ENCODE data around the gene MYOD1.

The MYOD1 gene

DNA sequence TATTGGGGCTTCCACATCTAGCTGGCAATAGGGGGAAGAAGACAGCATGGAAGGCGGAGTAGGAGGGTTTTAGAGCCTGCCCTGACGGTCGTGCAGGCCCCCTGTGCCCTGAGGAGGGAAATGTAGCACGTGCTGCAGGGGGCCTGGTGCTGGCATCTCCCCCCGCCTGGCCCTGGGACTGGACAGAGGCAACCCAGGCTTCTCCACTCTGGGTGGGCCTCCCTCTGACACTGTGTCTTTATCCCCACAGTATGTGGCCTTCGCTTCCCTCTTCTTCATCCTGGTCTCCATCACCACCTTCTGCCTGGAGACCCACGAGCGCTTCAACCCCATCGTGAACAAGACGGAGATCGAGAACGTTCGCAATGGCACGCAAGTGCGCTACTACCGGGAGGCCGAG is 52.0 kb downstream of the MYOD1 start:
- in situ Hi-C loops (cut with MboI; ENCODE audit: low pct_unique_long_range_greater_than_20kb, low sequenced_read_pairs, unreplicated experiment), result no loop called here
- TF ChIP-seq CTCF (IDR thresholded peaks at IDR 0.05; ENCODE audit: extremely low read depth, insufficient read depth, missing control alignments), result no peak
- no peak for DNase-seq (ENCODE audit: low spot score)

All from GM13977 (cell line).